IMR-90 (cell line): ENCODE data around the gene FOSL1. TPM values are rescaled to one million over a fixed set of nuclear protein-coding genes. Genes with fewer than 3 reads are reported as not detected.

Experiments used
- ATAC-seq: fragments of 200-7000 bp; cut with Tn5 transposase; 2 replicates; pipeline ENCODE4 v1.9.1; 2020; ENCODE audit warnings: low read depth, mild to moderate bottlenecking, moderate library complexity
- BruUV-seq: library from RNA; stranded (reverse); fragments of 400-500 nt; replicated peaks from 2 replicates; lab custom pipeline; 2021; lab: Mats Ljungman, UMichigan
- CTCF ChIA-PET: fragments of 300-600 bp; formaldehyde crosslinking; extraction: SDS; loops from one replicate; lab custom pipeline; 2021; ENCODE audit warnings: antibody characterized with exemption; lab: Yijun Ruan, JAX
- POLR2A ChIA-PET: fragments of 300-600 bp; sonication (Branson Sonifier 250); formaldehyde crosslinking; loops from one replicate; lab custom pipeline; 2022; ENCODE audit warnings: antibody characterized with exemption; ENCODE audit not compliant: unreplicated experiment; lab: Charles Lee
- DNase-seq: peaks from one replicate; pipeline ENCODE4 v3.0.0; 2013
- H2AFZ ChIP-seq: replicated peaks from 2 replicates; pipeline ENCODE3; 2013; ENCODE audit warnings: low read length, mild to moderate bottlenecking; ENCODE audit not compliant: poor library complexity
- H2AK5ac ChIP-seq: 2 replicates; pipeline ENCODE4 v1.6.1; 2013; ENCODE audit warnings: low read depth, low read length, inconsistent platforms
- H2AK9ac ChIP-seq: replicated peaks from 2 replicates; pipeline ENCODE3; 2013; ENCODE audit warnings: mild to moderate bottlenecking, low read depth, low read length, moderate library complexity; ENCODE audit not compliant: poor library complexity
- H2BK120ac ChIP-seq: 2 replicates; pipeline ENCODE4 v1.6.1; 2013; ENCODE audit warnings: low read depth, low read length, inconsistent platforms
- H2BK15ac ChIP-seq: 3 replicates; pipeline ENCODE4 v1.6.1; 2013; ENCODE audit warnings: low read depth, low read length, inconsistent platforms
- H2BK20ac ChIP-seq: 2 replicates; pipeline ENCODE4 v1.6.1; 2013; ENCODE audit warnings: low read depth, mild to moderate bottlenecking, inconsistent platforms, low read length, moderate library complexity
- H2BK5ac ChIP-seq: 2 replicates; pipeline ENCODE4 v1.6.1; 2013; ENCODE audit warnings: mild to moderate bottlenecking, low read depth, low read length, inconsistent platforms; ENCODE audit not compliant: poor library complexity, severe bottlenecking
- H3K14ac ChIP-seq: replicated peaks from 2 replicates; pipeline ENCODE4 v1.6.1; 2013; ENCODE audit warnings: low read depth, low read length, inconsistent platforms
- H3K18ac ChIP-seq: 2 replicates; pipeline ENCODE4 v1.6.1; 2013; ENCODE audit warnings: low read depth, low read length, control low read depth
- H3K23ac ChIP-seq: 2 replicates; pipeline ENCODE4 v1.6.1; 2013; ENCODE audit warnings: low read depth, low read length, inconsistent platforms
- H3K27ac ChIP-seq: 2 replicates; pipeline ENCODE4 v1.5.1; 2013; ENCODE audit warnings: mild to moderate bottlenecking, control low read depth, low read length; ENCODE audit not compliant: insufficient read depth
- H3K27me3 ChIP-seq: 2 replicates; pipeline ENCODE4 v1.6.1; 2013; ENCODE audit warnings: low read length; ENCODE audit not compliant: control insufficient read depth, insufficient read depth
- H3K36me3 ChIP-seq: 2 replicates; pipeline ENCODE4 v1.6.1; 2013; ENCODE audit warnings: low read length, mixed read lengths; ENCODE audit not compliant: control insufficient read depth, insufficient read depth
- H3K4ac ChIP-seq: 2 replicates; pipeline ENCODE4 v1.6.1; 2013; ENCODE audit warnings: low read depth, low read length, inconsistent platforms
- H3K4me1 ChIP-seq: 2 replicates; pipeline ENCODE4 v1.6.1; 2013; ENCODE audit warnings: low read length, mixed read lengths; ENCODE audit not compliant: control insufficient read depth, insufficient read depth
- H3K4me2 ChIP-seq: 2 replicates; pipeline ENCODE4 v1.6.1; 2013; ENCODE audit warnings: low read depth, mild to moderate bottlenecking, control low read depth, low read length, moderate library complexity
- H3K4me3 ChIP-seq: 2 replicates; pipeline ENCODE4 v1.5.1; 2013; ENCODE audit warnings: low read depth, mild to moderate bottlenecking, control low read depth, low read length, moderate library complexity; ENCODE audit not compliant: insufficient read depth
- H3K56ac ChIP-seq: 2 replicates; pipeline ENCODE4 v1.6.1; 2013; ENCODE audit warnings: low read length, inconsistent platforms; ENCODE audit not compliant: insufficient read depth; ENCODE audit errors: extremely low read depth
- H3K79me1 ChIP-seq, 2 experiments: 2 replicates each; pipeline ENCODE4 v1.6.1; 2013; ENCODE audit warnings: low read length in 2 of 2, inconsistent platforms in 1 of 2, low read depth in 1 of 2
- H3K9ac ChIP-seq: 2 replicates; pipeline ENCODE4 v1.6.1; 2013; ENCODE audit warnings: low read depth, low read length, control low read depth
- H3K9me1 ChIP-seq: 2 replicates; pipeline ENCODE4 v1.6.1; 2013; ENCODE audit warnings: low read length, inconsistent platforms; ENCODE audit not compliant: insufficient read depth
- H3K9me3 ChIP-seq: 2 replicates; pipeline ENCODE4 v1.6.1; 2013; ENCODE audit warnings: low read length; ENCODE audit not compliant: control insufficient read depth, insufficient read depth
- H4K20me1 ChIP-seq: 2 replicates; pipeline ENCODE4 v1.6.1; 2013; ENCODE audit warnings: low read length, inconsistent platforms; ENCODE audit not compliant: insufficient read depth
- H4K5ac ChIP-seq: 2 replicates; pipeline ENCODE4 v1.6.1; 2013; ENCODE audit warnings: mild to moderate bottlenecking, low read depth, low read length, control low read depth
- H4K8ac ChIP-seq, 2 experiments: 2 replicates each; pipeline ENCODE4 v1.6.1; 2013; ENCODE audit warnings: low read depth in 2 of 2, low read length in 2 of 2, control low read depth in 1 of 2, inconsistent platforms in 1 of 2
- H4K91ac ChIP-seq: 2 replicates; pipeline ENCODE4 v1.6.1; 2013; ENCODE audit warnings: low read depth, low read length, inconsistent platforms; ENCODE audit not compliant: insufficient read depth
- CEBPB ChIP-seq: IDR thresholded peaks from 2 replicates; pipeline ENCODE4 v1.6.1; 2012; ENCODE audit warnings: low read depth, low read length, improper control_type of control experiment
- CHD1 ChIP-seq: IDR thresholded peaks from 2 replicates; pipeline ENCODE4 v1.6.1; 2012; ENCODE audit warnings: low read depth, low read length, improper control_type of control experiment
- FOS ChIP-seq: fragments of 150-350 bp; IDR thresholded peaks from 2 replicates; pipeline ENCODE4 v1.6.1; 2016; ENCODE audit warnings: low read depth, low read length
- MAZ ChIP-seq: IDR thresholded peaks from 2 replicates; pipeline ENCODE4 v1.6.1; 2012; ENCODE audit warnings: low read depth, mild to moderate bottlenecking, low read length, improper control_type of control experiment, moderate library complexity, borderline replicate concordance
- USF2 ChIP-seq: fragments of 150-350 bp; IDR thresholded peaks from 2 replicates; pipeline ENCODE4 v1.6.1; 2017; ENCODE audit warnings: mild to moderate bottlenecking, antibody characterized with exemption, low read length, low read depth
- WGBS, 2 experiments: methylation state at CpG; one replicate each; pipeline versions ENCODE4 v1.1.5 to v1.1.7; 2013; ENCODE audit warnings: missing lambda C conversion rate in 2 of 2; ENCODE audit not compliant: insufficient read length in 1 of 2; ENCODE audit errors: extremely low coverage in 2 of 2; 5-methylcytosine and 5-hydroxymethylcytosine counted together
- dilution Hi-C: fragments of 300-500 bp; cut with HindIII; formaldehyde crosslinking; loops from one replicate; pipeline ENCODE4 v1.14.3; 2018; ENCODE audit warnings: low sequenced_read_pairs; ENCODE audit not compliant: unreplicated experiment
- in situ Hi-C: fragments of 300-500 bp; cut with MboI; formaldehyde crosslinking; loops from 3 replicates; pipeline ENCODE4 v1.14.3; 2019; ENCODE audit warnings: low sequenced_read_pairs, inconsistent platforms, mixed read lengths
- intact Hi-C: fragments of 100-400 bp; cut with micrococcal nuclease; formaldehyde crosslinking; loops from 2 replicates; pipeline ENCODE4 v1.10.0; 2022
- polyA plus RNA-seq, 3 experiments: library from polyadenylated mRNA; depleted of rRNA; stranded (reverse); fragments of >200 nt; gene quantifications; 2 replicates each; pipeline ENCODE4 v1.2.3, GENCODE V29; 2012; ENCODE audit warnings: low replicate concordance in 1 of 3
- total RNA-seq: library from RNA; depleted of rRNA; stranded (reverse); fragments of >200 nt; gene quantifications from 2 replicates; pipeline ENCODE4 v1.2.3, GENCODE V29; 2012
- TF ChIP-seq, protein P1 (sequence below): fragments of 150-350 bp; IDR thresholded peaks from 2 replicates; pipeline ENCODE4 v1.6.1; 2016; ENCODE audit warnings: low read depth, mild to moderate bottlenecking, low read length, moderate library complexity, borderline replicate concordance

FOSL1 gene
- total and polyA plus RNA-seq, 2 of the 4 experiments (the other 2 are of a cell fraction), result 17.2 to 107 TPM

DNA sequence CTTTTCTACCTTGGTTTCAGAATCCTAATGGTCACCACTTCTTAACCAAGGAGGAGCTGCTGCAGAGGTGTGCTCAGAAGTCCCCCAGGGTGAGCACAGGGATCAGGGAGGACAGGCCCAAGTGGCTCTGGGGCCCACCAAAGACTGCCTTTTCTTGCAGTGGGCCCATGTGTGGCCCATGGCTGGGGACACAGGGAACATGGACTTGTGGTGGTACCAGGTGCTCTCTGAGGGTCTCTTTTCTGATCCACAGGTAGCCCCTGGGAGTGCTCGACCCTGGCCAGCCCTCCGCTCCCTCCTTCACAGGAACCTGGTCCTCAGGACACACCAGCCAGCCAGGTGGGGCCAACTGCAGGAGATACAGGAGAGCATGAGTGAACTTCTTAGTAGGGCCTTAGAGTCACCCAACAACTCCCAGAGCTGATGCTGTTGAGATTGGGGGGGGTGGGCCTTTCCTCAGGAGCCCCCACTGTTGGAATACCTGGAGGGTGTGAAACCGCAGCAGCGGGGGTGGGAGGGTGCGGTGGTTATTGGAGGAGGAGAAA lies 37.9 kb downstream of the FOSL1 start:
- peaks cover 7% of the 10 kb centered on the region for H3K4me1 ChIP-seq
- 100% methylated on average over 3 of the region's 5 CpGs; no CpG with 5 or more reads in 1 of the 2 experiments for WGBS, 2 experiments
- intact Hi-C loops, result no loop called here

More for the DNA sequence above, 37.9 kb downstream of the FOSL1 start:
- no peak overlapping the region for H2AFZ ChIP-seq
- no peak overlapping the region; the same call in 1 of the 2 replicates for H2AK5ac ChIP-seq
- no peak overlapping the region for H3K4me3 ChIP-seq
- H4K91ac ChIP-seq, result no peak overlapping the region
- H2BK20ac ChIP-seq, result no peak overlapping the region
- H4K8ac ChIP-seq, result no peak overlapping the region
- peaks cover 6 to 62% of the 10 kb centered on the region in 2 experiments; a peak in 3 of 4 replicates for H3K79me1 ChIP-seq
- no peak overlapping the region for H3K56ac ChIP-seq
- no peak overlapping the region for H2BK120ac ChIP-seq
- no peak overlapping the region for H3K14ac ChIP-seq
- no peaks in the 10 kb centered on the region for H3K27me3 ChIP-seq
- H3K4me2 ChIP-seq, result no peak overlapping the region
- H3K27ac ChIP-seq, result no peak overlapping the region
- BruUV-seq, result no TSS peak
- in situ Hi-C loops (no loop called here), dilution Hi-C loops (no loop called here)
- DNase-seq, result no peak
- no peak overlapping the region for H4K5ac ChIP-seq
- peaks cover 36% of the 10 kb centered on the region for H4K20me1 ChIP-seq
- H3K36me3 ChIP-seq, result peaks cover 55% of the 10 kb centered on the region
- no peak overlapping the region for H3K18ac ChIP-seq
- POLR2A ChIA-PET, result interaction anchor here (0.5 to 1.6 kb wide), 2 partner anchors 10 to 201 kb away, joined by 3 to 5 read pairs; no protein-coding TSS in a partner anchor
- CTCF ChIA-PET, result no interaction called here
- no peak overlapping the region for H3K9ac ChIP-seq
- H3K9me1 ChIP-seq, result peaks cover 4% of the 10 kb centered on the region; the same call in 1 of the 2 replicates
- H3K4ac ChIP-seq, result peak overlapping the region; percentile 77; the same call in 1 of the 2 replicates
- ATAC-seq, result no peak
- TF ChIP-seq USF2 (no peak), FOS (no peak), CHD1 (no peak), MAZ (no peak), CEBPB (no peak)
- TF ChIP-seq, protein P1, sequence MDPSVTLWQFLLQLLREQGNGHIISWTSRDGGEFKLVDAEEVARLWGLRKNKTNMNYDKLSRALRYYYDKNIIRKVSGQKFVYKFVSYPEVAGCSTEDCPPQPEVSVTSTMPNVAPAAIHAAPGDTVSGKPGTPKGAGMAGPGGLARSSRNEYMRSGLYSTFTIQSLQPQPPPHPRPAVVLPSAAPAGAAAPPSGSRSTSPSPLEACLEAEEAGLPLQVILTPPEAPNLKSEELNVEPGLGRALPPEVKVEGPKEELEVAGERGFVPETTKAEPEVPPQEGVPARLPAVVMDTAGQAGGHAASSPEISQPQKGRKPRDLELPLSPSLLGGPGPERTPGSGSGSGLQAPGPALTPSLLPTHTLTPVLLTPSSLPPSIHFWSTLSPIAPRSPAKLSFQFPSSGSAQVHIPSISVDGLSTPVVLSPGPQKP, result no peak
- H2AK9ac ChIP-seq, result peak overlapping the region; percentile 11
- peak overlapping the region; percentile 64; the same call in 1 of the 2 replicates for H3K23ac ChIP-seq
- H2BK5ac ChIP-seq, result no peak overlapping the region
- no peak overlapping the region for H2BK15ac ChIP-seq
- no peaks in the 10 kb centered on the region for H3K9me3 ChIP-seq
